Measurements from ENCODE around the gene TRIM51. TPM values are rescaled to one million over a fixed set of nuclear protein-coding genes. Genes with fewer than 3 reads are reported as not detected.

TRIM51 gene
- total and polyA plus RNA-seq, 2 of the 8 experiments (the other 6 are each of a cell fraction or from before 2014, with no cell fraction given) = not detected

- no peak within 1 kb of the TSS for H3K23ac ChIP-seq (ENCODE audit: insufficient read length)
- TF ChIP-seq KDM1A (IDR thresholded peaks at IDR 0.05; ENCODE audit: borderline replicate concordance, low read length) = no peak
- TF ChIP-seq TEAD4 (IDR thresholded peaks at IDR 0.05; ENCODE audit: low read depth, low read length) = no peak
- TF ChIP-seq USF2 (IDR thresholded peaks at IDR 0.05; ENCODE audit: low read length) = no peak
- TF ChIP-seq CTBP2 (IDR thresholded peaks at IDR 0.05; ENCODE audit: borderline replicate concordance, insufficient read depth, insufficient read length, low read length) = no peak
- TF ChIP-seq HDAC6 (IDR thresholded peaks at IDR 0.05; ENCODE audit: low read depth, low read length) = no peak
- TF ChIP-seq SUZ12 (IDR thresholded peaks at IDR 0.05; ENCODE audit: low read length) = no peak
- TF ChIP-seq KDM5A (IDR thresholded peaks at IDR 0.05; ENCODE audit: low read length) = no peak
- no peak for TF ChIP-seq YY1 (IDR thresholded peaks at IDR 0.05; ENCODE audit: low read depth, low read length)
- no peak for TF ChIP-seq SIN3A (conservative IDR thresholded peaks at IDR 0.05 in 1 of 2, IDR thresholded peaks at IDR 0.05 in 1 of 2; ENCODE audit: low read depth in 1 of 2, low read length in 2 of 2)
- TF ChIP-seq TAF1 (IDR thresholded peaks at IDR 0.05; ENCODE audit: low read depth, low read length) = no peak
- no peak for TF ChIP-seq RBBP5 (IDR thresholded peaks at IDR 0.05; ENCODE audit: borderline replicate concordance, low read depth, low read length)
- TF ChIP-seq, protein P1, sequence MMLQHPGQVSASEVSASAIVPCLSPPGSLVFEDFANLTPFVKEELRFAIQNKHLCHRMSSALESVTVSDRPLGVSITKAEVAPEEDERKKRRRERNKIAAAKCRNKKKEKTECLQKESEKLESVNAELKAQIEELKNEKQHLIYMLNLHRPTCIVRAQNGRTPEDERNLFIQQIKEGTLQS (IDR thresholded peaks at IDR 0.05; ENCODE audit: insufficient read depth, low read depth, low read length) = no peak
- no peak for TF ChIP-seq RFX5 (IDR thresholded peaks at IDR 0.05; ENCODE audit: borderline replicate concordance, low read depth, low read length)
- POLR2A ChIA-PET (ENCODE audit: partially characterized antibody) = no interaction called here
- no peak within 1 kb of the TSS for H3K18ac ChIP-seq (ENCODE audit: extremely low read depth, low read length)
- H3K9ac ChIP-seq (replicated peaks in 1 of 4; ENCODE audit: extremely low read depth in 1 of 4, low read depth in 3 of 4, low read length in 3 of 4) = no peak within 1 kb of the TSS
- H2BK12ac ChIP-seq (ENCODE audit: low read depth, low read length) = no peak within 1 kb of the TSS
- no peaks in the 10 kb centered on the region for H3K79me1 ChIP-seq (ENCODE audit: low read depth, low read length)
- no peak within 1 kb of the TSS for H2BK120ac ChIP-seq (replicated peaks; ENCODE audit: low read depth, low read length)
- no peak within 1 kb of the TSS for H2BK20ac ChIP-seq (ENCODE audit: low read length)
- no peaks in the 10 kb centered on the region for H3K4me1 ChIP-seq (replicated peaks in 1 of 4; ENCODE audit: control insufficient read depth in 3 of 4, insufficient read depth in 4 of 4, low read length in 3 of 4)
- H3K4me3 ChIP-seq (ENCODE audit: extremely low read depth in 1 of 4, insufficient read depth in 2 of 4, low read depth in 3 of 4, low read length in 4 of 4) = no peak within 1 kb of the TSS
- H3K23me2 ChIP-seq (ENCODE audit: low read depth, low read length) = no peaks in the 10 kb centered on the region
- no peak within 1 kb of the TSS for H3K56ac ChIP-seq (replicated peaks; ENCODE audit: insufficient read length, low read depth, low read length)
- no peak within 1 kb of the TSS for H2BK5ac ChIP-seq (ENCODE audit: low read depth, low read length)
- no peak within 1 kb of the TSS for H3K14ac ChIP-seq (ENCODE audit: insufficient read length)
- no peaks in the 10 kb centered on the region for H3K79me2 ChIP-seq (ENCODE audit: control insufficient read depth in 1 of 2, insufficient read depth in 2 of 2, low read length in 2 of 2)
- H3K36me3 ChIP-seq (ENCODE audit: control insufficient read depth in 2 of 4, insufficient read depth in 4 of 4, low read length in 3 of 4) = no peaks in the 10 kb centered on the region
- no peak within 1 kb of the TSS for H4K5ac ChIP-seq (ENCODE audit: insufficient read length, low read depth, low read length)
- FAIRE-seq = no peak
- no peaks in the 10 kb centered on the region for H4K20me1 ChIP-seq (replicated peaks in 1 of 2; ENCODE audit: control insufficient read depth in 1 of 2, insufficient read depth in 2 of 2, low read length in 2 of 2)
- 66% methylated on average over 3 of the region's 3 CpGs; no CpG with 5 or more reads in 1 of the 2 experiments for WGBS, 2 experiments (ENCODE audit: extremely low coverage in 1 of 2, insufficient coverage in 1 of 2, insufficient read length in 1 of 2, insufficient replicate concordance in 2 of 2, low coverage in 1 of 2, low lambda C conversion rate in 2 of 2, missing lambda C conversion rate in 1 of 2)
- H3K4ac ChIP-seq (replicated peaks; ENCODE audit: insufficient read length, low read depth, low read length) = no peak within 1 kb of the TSS
- no peak within 1 kb of the TSS for H2AK5ac ChIP-seq (ENCODE audit: low read depth, low read length)
- H4K8ac ChIP-seq (ENCODE audit: extremely low read depth, insufficient read depth, low read length) = no peak within 1 kb of the TSS
- CTCF ChIA-PET (ENCODE audit: partially characterized antibody) = no interaction called here
- no peak within 1 kb of the TSS for H2AFZ ChIP-seq (ENCODE audit: low read length)
- no peak within 1 kb of the TSS for H2BK15ac ChIP-seq (ENCODE audit: low read length)
- H3K27ac ChIP-seq (ENCODE audit: low read depth, low read length) = no peak within 1 kb of the TSS
- H3K27me3 ChIP-seq (replicated peaks in 1 of 4; ENCODE audit: control insufficient read depth in 3 of 4, extremely low read depth in 1 of 4, insufficient read depth in 3 of 4, low read length in 3 of 4) = no peaks in the 10 kb centered on the region
- no peak within 1 kb of the TSS for H3K4me2 ChIP-seq (ENCODE audit: insufficient read depth in 1 of 2, low read depth in 2 of 2, low read length in 2 of 2)
- no peak for DNase-seq (ENCODE audit: low read depth in 1 of 2, low spot score in 2 of 2)
- H3K9me3 ChIP-seq (ENCODE audit: insufficient read depth in 2 of 2, low read depth in 1 of 2, low read length in 1 of 2) = peaks cover 47 to 52% of the 10 kb centered on the region in 2 experiments
- H4K91ac ChIP-seq (replicated peaks; ENCODE audit: insufficient read length, low read length) = no peak within 1 kb of the TSS
These were observed 44.6 kb upstream of the TRIM51 start, which contains the start of gene OR5D16 for GRCh38 chr11:55838452-55838851. Gene OR5D16, plus strand, starts transcription at chr11:55838752. Its CDS starts 0 bp downstream, at chr11:55838752.
